ENCODE measurements around the gene GAL3ST1. TPM values are rescaled to one million over a fixed set of nuclear protein-coding genes. Genes with fewer than 3 reads are reported as not detected.

The GAL3ST1 gene
- total RNA-seq, 2 experiments from 2014 or later: not detected

GRCh38 chr22:30508216-30508615, 66.2 kb downstream of the GAL3ST1 start:
- ATAC-seq: no peak
- Mint-ChIP-seq H3K4me1 (ENCODE audit: low read depth) (peaks cover 2% of the 10 kb centered on the region), H3K36me3 (ENCODE audit: low read depth) (no peaks in the 10 kb centered on the region), H3K4me3 (no peak overlapping the region), H3K27me3 (peaks cover 29% of the 10 kb centered on the region), H3K27ac (no peak overlapping the region), H3K9me3 (peaks cover 2% of the 10 kb centered on the region)
- intact Hi-C loops (cut with micrococcal nuclease): no loop called here
- TF ChIP-seq, protein P1, sequence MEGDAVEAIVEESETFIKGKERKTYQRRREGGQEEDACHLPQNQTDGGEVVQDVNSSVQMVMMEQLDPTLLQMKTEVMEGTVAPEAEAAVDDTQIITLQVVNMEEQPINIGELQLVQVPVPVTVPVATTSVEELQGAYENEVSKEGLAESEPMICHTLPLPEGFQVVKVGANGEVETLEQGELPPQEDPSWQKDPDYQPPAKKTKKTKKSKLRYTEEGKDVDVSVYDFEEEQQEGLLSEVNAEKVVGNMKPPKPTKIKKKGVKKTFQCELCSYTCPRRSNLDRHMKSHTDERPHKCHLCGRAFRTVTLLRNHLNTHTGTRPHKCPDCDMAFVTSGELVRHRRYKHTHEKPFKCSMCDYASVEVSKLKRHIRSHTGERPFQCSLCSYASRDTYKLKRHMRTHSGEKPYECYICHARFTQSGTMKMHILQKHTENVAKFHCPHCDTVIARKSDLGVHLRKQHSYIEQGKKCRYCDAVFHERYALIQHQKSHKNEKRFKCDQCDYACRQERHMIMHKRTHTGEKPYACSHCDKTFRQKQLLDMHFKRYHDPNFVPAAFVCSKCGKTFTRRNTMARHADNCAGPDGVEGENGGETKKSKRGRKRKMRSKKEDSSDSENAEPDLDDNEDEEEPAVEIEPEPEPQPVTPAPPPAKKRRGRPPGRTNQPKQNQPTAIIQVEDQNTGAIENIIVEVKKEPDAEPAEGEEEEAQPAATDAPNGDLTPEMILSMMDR (IDR thresholded peaks at IDR 0.05): no peak
- no peak for DNase-seq
- POLR2A ChIA-PET: no interaction called here
- CTCF ChIA-PET: no interaction called here

GRCh38 chr22:30507670-30508069, 66.8 kb downstream of the GAL3ST1 start:
- DNase-seq: no peak

GRCh38 chr22:30506507-30506968, 67.9 kb downstream of the GAL3ST1 start:
- no peak for DNase-seq
- ChIA-PET CTCF (no interaction called here), POLR2A (no interaction called here)
- Mint-ChIP-seq H3K4me3 (no peak overlapping the region), H3K9me3 (no peaks in the 10 kb centered on the region), H3K27ac (no peak overlapping the region), H3K36me3 (ENCODE audit: low read depth) (no peaks in the 10 kb centered on the region), H3K27me3 (peaks cover 34% of the 10 kb centered on the region), H3K4me1 (ENCODE audit: low read depth) (peaks cover 2% of the 10 kb centered on the region)
- no peak for ATAC-seq
- intact Hi-C loops (cut with micrococcal nuclease): no loop called here
- TF ChIP-seq, protein P1 (IDR thresholded peaks at IDR 0.05): no peak

More at GRCh38 chr22:30507670-30508069, 66.8 kb downstream of the GAL3ST1 start:
- ChIA-PET POLR2A (no interaction called here), CTCF (no interaction called here)
- no peak for ATAC-seq
- intact Hi-C loops (cut with micrococcal nuclease): no loop called here
- Mint-ChIP-seq H3K27ac (no peak overlapping the region), H3K36me3 (ENCODE audit: low read depth) (no peaks in the 10 kb centered on the region), H3K4me1 (ENCODE audit: low read depth) (peaks cover 2% of the 10 kb centered on the region), H3K9me3 (peaks cover 2% of the 10 kb centered on the region), H3K27me3 (peaks cover 30% of the 10 kb centered on the region), H3K4me3 (no peak overlapping the region)
- TF ChIP-seq, protein P1 (IDR thresholded peaks at IDR 0.05): no peak

Other genes starting within 250 kb of the GAL3ST1 start
- 10 to 100 TPM; 20.5 to 21.1 TPM for gene TBC1D10A, start 247.7 kb downstream of the GAL3ST1 start, total RNA-seq
- gene SF3A1, start 217.8 kb downstream of the GAL3ST1 start, total RNA-seq: 100 to 1,000 TPM; 252 to 262 TPM
- gene CCDC157, start 217.7 kb downstream of the GAL3ST1 start, total RNA-seq: 1 to 10 TPM; 2.2 to 2.4 TPM
- gene RNF215, start 187.3 kb downstream of the GAL3ST1 start, total RNA-seq: 1 to 10 TPM; 7.1 to 7.2 TPM
- 10 to 100 TPM; 15.1 to 15.4 TPM for gene SEC14L2, start 177.6 kb downstream of the GAL3ST1 start, total RNA-seq
- 10 to 100 TPM; 89.8 to 93.8 TPM for gene MTFP1, start 148.9 kb downstream of the GAL3ST1 start, total RNA-seq
- not detected for gene SEC14L3, start 102.6 kb downstream of the GAL3ST1 start, total RNA-seq
- gene SEC14L4, start 69.0 kb downstream of the GAL3ST1 start, total RNA-seq: not detected
- not detected for gene SEC14L6, start 27.9 kb downstream of the GAL3ST1 start, total RNA-seq
- 100 to 1,000 TPM; 123 to 131 TPM for gene PES1, start 17.2 kb upstream of the GAL3ST1 start, total RNA-seq
- gene TCN2, start 32.5 kb upstream of the GAL3ST1 start, total RNA-seq: under 1 TPM in 1 of 2 experiments, not detected in 1; 0.16 TPM
- gene SLC35E4, start 61.1 kb upstream of the GAL3ST1 start, total RNA-seq: 1 to 10 TPM; 3.4 to 3.8 TPM
- 1 to 10 TPM; 4.1 to 4.4 TPM for gene DUSP18, start 93.2 kb upstream of the GAL3ST1 start, total RNA-seq
- under 1 TPM; 0.58 to 0.72 TPM for gene OSBP2, start 120.2 kb upstream of the GAL3ST1 start, total RNA-seq

Data from activated CD8-positive, alpha-beta T cell treated with anti-CD3 and anti-CD28 coated beads for 36 hours (primary cell).